SIG-M5 (cell line): Measurements from ENCODE around the gene DUSP3.
A peak's percentile ranks its signal among the peaks of the same experiment; 100 is the strongest.

Source experiments
- DNase-seq: peaks from one replicate; lab custom pipeline; 2025; lab: John Stamatoyannopoulos, UW

The DUSP3 gene

DNA sequence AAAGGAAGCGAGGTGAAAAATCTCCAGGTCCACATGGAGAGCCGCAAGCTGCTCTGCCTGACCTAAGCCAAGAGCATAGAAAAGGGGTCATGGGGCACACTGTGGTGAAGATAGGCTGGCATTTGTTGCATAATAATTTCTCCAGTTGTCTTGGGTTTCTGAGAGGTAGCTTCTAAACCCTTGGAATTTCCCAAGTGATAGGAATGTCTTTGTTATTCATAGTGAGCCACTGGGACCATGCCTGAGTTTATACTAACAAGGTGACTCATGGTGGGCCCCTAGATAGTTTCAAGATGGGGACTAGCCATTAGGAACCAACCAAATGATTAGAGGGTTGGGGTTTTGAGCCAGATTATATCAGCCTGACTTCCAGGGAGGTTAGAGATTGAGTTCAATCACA, 45.8 kb downstream of the DUSP3 start:
- DNase-seq: no peak

DNA sequence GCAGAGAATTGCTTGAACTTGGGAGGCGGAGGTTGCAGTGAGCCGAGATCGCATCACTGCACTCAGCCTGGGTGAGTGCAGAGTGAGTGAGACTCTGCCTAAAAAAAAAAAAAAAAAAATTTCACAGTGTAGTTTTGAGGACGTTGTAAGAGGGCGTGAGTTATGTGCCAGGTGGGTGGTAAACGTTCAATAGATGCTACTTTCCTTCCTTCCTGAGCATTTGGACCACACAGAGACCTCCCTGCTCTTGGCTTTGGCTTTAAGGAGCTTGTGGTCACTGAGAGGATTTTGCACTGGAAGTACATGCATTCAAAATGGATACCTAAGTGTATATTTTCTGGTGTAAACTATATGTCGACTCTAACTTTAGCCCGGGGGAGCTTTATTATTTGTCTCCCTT, 50.7 kb downstream of the DUSP3 start:
- DNase-seq: no peak

- no peak for DNase-seq
Measured at GRCh38 chr17:43723697-43724359, 54.9 kb downstream of the DUSP3 start.

- DNase-seq: no peak
Measured at GRCh38 chr17:43722870-43723665, 55.7 kb downstream of the DUSP3 start.

DNA sequence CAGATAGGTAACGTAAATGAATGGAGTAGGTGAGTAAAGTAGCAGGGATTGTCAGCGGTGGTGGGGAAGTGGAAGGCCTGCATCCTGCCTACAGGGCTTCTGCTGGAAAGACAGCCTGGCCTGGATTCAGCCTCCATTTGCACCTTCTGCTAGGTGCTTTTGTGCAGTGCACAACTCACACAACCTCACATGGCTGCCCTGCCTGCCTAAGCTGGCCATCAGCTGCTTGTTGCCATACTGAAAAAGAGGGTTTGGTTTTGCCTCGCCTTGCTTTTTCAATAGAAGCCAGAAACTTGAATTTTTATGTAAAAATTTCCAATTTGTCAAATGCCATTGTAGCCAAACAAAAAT, 56.5 kb downstream of the DUSP3 start:
- DNase-seq: no peak

DNA sequence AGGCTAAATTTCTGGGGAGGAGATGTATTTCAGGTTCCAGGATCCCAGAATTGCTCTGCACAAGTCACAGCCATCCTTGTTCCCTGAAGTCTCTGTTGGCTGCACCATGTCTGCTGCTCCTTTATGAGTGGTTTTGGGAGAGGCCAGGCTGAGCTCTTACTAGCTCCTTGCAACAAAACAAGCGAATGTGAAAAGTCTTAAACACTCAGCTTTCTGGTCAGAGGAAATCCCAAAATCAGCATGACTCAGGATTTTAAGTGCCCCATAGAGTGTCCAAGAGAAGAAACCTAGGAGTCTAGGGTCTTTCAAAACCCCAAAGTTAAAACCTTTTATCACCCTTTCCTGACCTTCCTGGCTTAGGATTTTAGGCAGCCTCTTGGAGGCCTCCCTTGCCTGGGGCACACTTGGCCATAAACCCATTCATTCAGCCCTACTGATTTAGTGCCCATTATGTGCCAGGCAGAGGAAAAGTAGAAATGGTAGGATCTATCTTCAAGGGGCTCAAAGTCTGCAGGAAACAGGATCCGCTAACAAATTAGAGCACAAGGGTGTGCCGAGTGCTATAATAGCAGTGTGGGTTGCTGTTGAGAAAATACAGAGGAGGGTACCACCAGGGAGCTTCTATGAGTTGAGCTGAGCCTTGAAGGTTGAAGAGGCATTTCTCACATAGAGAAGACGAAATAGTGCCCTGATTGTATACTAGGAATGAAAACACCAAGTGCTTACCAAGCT, 57.1 kb downstream of the DUSP3 start:
- DNase-seq: no peak

GRCh38 chr17:43720311-43721060, 58.3 kb downstream of the DUSP3 start:
- no peak for DNase-seq

DNA sequence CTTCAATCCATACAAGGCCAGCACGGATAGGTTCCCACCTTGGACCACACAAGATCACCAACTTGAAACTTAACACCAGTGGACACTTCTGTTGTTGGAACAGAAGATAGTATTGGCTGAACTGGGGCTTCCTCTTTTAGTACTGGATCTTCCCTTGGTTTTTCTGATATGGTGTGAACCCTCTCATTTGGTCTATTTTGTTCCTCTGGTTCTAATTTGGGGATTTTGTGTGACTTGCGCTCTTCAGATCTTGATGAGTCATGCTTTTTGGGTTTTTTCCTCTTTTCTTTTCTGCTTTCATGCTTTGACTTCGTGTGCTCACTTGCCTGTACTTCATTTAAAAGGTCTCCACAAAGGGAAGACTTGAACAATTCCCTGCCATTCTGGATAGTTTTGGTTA, 59.2 kb downstream of the DUSP3 start:
- peak; percentile 37 for DNase-seq

- no peak for DNase-seq
Measured at GRCh38 chr17:43718544-43718943, 60.2 kb downstream of the DUSP3 start.

DNA sequence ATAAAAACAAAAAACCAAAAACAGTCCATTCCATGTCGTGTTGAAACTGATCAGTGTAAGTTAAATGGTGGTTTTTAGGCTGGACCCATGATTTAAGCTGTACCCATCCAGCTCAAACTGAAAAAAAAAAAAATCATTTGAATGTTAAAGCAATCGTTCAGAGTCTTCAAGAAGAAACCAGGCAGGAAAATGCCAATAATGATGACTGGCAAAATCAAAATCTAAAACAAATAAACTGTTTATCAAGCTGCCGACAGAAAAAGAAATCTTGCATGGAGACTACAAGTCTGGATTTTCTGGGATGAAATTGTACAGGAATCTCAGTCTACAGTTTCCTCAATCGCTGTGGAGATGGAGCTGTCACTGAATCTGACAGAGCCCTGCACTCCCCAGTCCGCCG, 60.9 kb downstream of the DUSP3 start:
- no peak for DNase-seq
